GM19351 (cell line): ENCODE results near the gene SIAH1.
"Not testable (repeated sequence)": the region's sequence is repeated elsewhere in the genome, so short reads cannot be mapped to it uniquely, and the experiment has no call there.

Experiments
- ATAC-seq: cut with Tn5 transposase; IDR thresholded peaks from one replicate; pipeline ENCODE4 v1.9.1; 2021; ENCODE audit warnings: mild to moderate bottlenecking, moderate library complexity; ENCODE audit not compliant: unreplicated experiment

The SIAH1 gene

GRCh38 chr16:48385253-48386150, at the start of gene SIAH1:
Gene SIAH1 (minus strand): TSS chr16:48385413. CDS start chr16:48362428, 22,985 bp downstream.
- peak; percentile 58 for ATAC-seq

GRCh38 chr16:48434653-48435317, 49.6 kb upstream of the SIAH1 start:
- no peak for ATAC-seq

GRCh38 chr16:48433850-48434530, 48.8 kb upstream of the SIAH1 start:
- ATAC-seq, result no peak

GRCh38 chr16:48433116-48433849, 48.1 kb upstream of the SIAH1 start:
- ATAC-seq, result no peak

GRCh38 chr16:48432136-48432535, 46.9 kb upstream of the SIAH1 start:
- ATAC-seq, result peak; percentile 88

- ATAC-seq, result no peak
Observed at GRCh38 chr16:48430890-48431289, 45.7 kb upstream of the SIAH1 start.

- ATAC-seq, result no peak
Observed at GRCh38 chr16:48426244-48427141, 41.3 kb upstream of the SIAH1 start.

GRCh38 chr16:48422537-48422936, 37.3 kb upstream of the SIAH1 start:
- ATAC-seq, result no peak

GRCh38 chr16:48421741-48422140, 36.5 kb upstream of the SIAH1 start:
- ATAC-seq, result no peak

- no peak for ATAC-seq
Observed at GRCh38 chr16:48420437-48420836, 35.2 kb upstream of the SIAH1 start.

GRCh38 chr16:48416617-48417016, 31.4 kb upstream of the SIAH1 start:
- not testable (repeated sequence) for ATAC-seq

GRCh38 chr16:48413272-48413671, 28.1 kb upstream of the SIAH1 start:
- ATAC-seq, result no peak

GRCh38 chr16:48409839-48410632, 24.8 kb upstream of the SIAH1 start:
- no peak for ATAC-seq

- ATAC-seq, result no peak
Observed at GRCh38 chr16:48408688-48409087, 23.5 kb upstream of the SIAH1 start.

- no peak for ATAC-seq
Observed at GRCh38 chr16:48405907-48406306, 20.7 kb upstream of the SIAH1 start.

GRCh38 chr16:48405153-48405552, 19.9 kb upstream of the SIAH1 start:
- ATAC-seq, result no peak

GRCh38 chr16:48402547-48402946, 17.3 kb upstream of the SIAH1 start:
- ATAC-seq, result not testable (repeated sequence)

GRCh38 chr16:48395375-48395774, 10.2 kb upstream of the SIAH1 start:
- ATAC-seq, result no peak

GRCh38 chr16:48394355-48394703, 9.1 kb upstream of the SIAH1 start:
- ATAC-seq, result no peak
